ENCODE results near the gene PCDHGA3.

- TF ChIP-seq POLR2A (IDR thresholded peaks at IDR 0.05), result no peak
- TF ChIP-seq CTCF (IDR thresholded peaks at IDR 0.05), result no peak
Measured at GRCh38 chr5:141303756-141304155, 39.9 kb upstream of the PCDHGA3 start, which contains the start of gene SLC25A2.
